Measurements from ENCODE around the gene CALY.

DNA sequence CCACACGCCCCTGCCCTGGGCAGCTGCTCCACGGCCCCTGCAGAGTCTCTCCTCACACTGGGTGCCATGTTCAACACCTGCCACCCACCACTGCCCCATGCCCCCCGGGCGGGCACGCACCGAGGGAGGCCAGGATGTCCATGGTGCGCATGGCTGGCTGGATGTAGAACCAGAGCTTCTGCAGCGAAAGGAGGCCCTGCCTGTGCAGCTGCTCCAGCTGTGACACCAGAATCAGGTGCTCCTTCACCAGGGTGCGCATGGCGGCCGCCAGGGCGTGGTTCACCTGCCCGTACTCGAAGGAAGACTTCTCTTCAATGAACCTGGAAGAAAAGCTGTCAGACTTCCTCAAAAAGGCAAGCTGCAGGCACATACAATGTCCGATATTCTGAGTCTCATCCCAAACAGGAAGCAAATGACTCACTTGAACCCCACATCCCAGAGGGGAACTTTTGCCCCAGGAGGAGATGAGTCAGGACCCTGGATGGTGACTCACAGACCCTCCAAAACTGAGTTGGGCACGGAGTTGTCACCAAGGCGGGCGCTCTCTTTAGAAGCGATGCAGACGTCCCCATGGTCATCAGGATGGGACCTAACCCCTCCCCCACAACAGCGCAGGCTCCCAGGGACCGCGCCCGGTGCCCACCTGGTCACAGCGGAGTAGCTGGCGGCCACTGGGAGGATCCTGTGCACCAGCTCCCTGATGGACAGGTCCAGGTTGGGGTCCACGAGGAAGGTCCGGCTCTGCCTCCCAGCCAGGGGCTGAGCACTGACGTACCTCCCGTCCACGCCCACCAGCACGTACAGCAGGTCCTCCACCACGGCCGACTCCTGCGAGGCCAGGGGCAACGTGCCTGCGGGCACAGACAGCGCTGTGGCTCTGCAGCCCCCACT lies 43.5 kb downstream of the CALY start:
- TF ChIP-seq, protein P1, sequence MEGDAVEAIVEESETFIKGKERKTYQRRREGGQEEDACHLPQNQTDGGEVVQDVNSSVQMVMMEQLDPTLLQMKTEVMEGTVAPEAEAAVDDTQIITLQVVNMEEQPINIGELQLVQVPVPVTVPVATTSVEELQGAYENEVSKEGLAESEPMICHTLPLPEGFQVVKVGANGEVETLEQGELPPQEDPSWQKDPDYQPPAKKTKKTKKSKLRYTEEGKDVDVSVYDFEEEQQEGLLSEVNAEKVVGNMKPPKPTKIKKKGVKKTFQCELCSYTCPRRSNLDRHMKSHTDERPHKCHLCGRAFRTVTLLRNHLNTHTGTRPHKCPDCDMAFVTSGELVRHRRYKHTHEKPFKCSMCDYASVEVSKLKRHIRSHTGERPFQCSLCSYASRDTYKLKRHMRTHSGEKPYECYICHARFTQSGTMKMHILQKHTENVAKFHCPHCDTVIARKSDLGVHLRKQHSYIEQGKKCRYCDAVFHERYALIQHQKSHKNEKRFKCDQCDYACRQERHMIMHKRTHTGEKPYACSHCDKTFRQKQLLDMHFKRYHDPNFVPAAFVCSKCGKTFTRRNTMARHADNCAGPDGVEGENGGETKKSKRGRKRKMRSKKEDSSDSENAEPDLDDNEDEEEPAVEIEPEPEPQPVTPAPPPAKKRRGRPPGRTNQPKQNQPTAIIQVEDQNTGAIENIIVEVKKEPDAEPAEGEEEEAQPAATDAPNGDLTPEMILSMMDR (conservative IDR thresholded peaks at IDR 0.05; ENCODE audit: low read depth, low read length): no peak
- TF ChIP-seq EZH2 (IDR thresholded peaks at IDR 0.05; ENCODE audit: low read length, unreplicated experiment) (no peak), EZH2phosphoT487 (IDR thresholded peaks at IDR 0.05; ENCODE audit: borderline replicate concordance, low read length) (no peak)

Measured in PC-3 (cell line).